PC-9 (cell line): ENCODE data around the gene ZNF630.
"Not testable (repeated sequence)": the region's sequence is repeated elsewhere in the genome, so short reads cannot be mapped to it uniquely, and the experiment has no call there.

ENCODE experiments used
- EZH2 ChIP-seq: fragments of 200-600 bp; sonication (generic); IDR thresholded peaks from 2 replicates; pipeline ENCODE4 v1.8.0; 2017; ENCODE audit warnings: antibody characterized with exemption, low read depth
- TF ChIP-seq, protein P1 (sequence below): fragments of 200-600 bp; sonication (generic); conservative IDR thresholded peaks from 2 replicates; pipeline ENCODE4 v1.6.1; 2017; ENCODE audit warnings: mixed run types, antibody characterized with exemption, mild to moderate bottlenecking, moderate library complexity

DNA sequence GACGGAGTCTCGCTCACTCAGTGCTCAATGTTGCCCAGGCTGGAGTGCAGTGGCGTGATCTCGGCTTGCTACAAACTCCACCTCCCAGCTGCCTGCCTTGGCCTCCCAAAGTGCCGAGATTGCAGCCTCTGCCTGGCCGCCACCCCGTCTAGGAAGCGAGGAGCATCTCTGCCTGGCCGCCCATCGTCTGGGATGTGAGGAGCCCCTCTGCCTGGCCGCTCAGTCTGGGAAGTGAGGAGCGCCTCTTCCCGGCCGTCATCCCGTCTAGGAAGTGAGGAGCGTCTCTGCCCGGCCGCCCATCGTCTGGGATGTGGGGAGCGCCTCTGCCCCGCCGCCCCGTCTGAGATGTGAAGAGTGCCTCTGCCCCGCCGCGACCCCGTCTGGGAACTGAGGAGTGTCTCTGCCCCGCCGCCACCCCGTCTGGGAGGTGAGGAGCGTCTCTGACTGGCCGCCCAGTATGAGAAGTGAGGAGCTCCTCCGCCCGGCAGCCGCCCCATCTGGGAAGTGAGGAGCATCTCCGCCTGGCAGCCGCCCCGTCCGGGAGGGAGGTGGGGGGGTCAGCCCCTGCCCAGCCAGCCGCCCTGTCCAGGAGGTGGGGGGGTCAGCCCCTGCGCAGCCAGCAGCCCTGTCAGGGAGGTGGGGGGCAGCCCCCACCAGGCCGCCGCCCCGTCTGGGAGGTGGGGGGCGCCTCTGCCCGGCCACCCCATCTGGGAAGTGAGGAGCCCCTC is 54.7 kb downstream of the ZNF630 start:
- TF ChIP-seq, protein P1, sequence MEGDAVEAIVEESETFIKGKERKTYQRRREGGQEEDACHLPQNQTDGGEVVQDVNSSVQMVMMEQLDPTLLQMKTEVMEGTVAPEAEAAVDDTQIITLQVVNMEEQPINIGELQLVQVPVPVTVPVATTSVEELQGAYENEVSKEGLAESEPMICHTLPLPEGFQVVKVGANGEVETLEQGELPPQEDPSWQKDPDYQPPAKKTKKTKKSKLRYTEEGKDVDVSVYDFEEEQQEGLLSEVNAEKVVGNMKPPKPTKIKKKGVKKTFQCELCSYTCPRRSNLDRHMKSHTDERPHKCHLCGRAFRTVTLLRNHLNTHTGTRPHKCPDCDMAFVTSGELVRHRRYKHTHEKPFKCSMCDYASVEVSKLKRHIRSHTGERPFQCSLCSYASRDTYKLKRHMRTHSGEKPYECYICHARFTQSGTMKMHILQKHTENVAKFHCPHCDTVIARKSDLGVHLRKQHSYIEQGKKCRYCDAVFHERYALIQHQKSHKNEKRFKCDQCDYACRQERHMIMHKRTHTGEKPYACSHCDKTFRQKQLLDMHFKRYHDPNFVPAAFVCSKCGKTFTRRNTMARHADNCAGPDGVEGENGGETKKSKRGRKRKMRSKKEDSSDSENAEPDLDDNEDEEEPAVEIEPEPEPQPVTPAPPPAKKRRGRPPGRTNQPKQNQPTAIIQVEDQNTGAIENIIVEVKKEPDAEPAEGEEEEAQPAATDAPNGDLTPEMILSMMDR, result not testable (repeated sequence)
- TF ChIP-seq EZH2, result not testable (repeated sequence)
